ENCODE data around the gene KMT2A.
"Not testable (repeated sequence)": the region's sequence is repeated elsewhere in the genome, so short reads cannot be mapped to it uniquely, and the experiment has no call there.

Gene KMT2A

GRCh38 chr11:118435893-118436624 lies at the start of gene KMT2A:
KMT2A (plus strand) TSS chr11:118436492; CDS start chr11:118436513, 21 bp downstream.
- FAIRE-seq (no peak), DNase-seq (ENCODE audit: low spot score) (peak; percentile 90)

DNA sequence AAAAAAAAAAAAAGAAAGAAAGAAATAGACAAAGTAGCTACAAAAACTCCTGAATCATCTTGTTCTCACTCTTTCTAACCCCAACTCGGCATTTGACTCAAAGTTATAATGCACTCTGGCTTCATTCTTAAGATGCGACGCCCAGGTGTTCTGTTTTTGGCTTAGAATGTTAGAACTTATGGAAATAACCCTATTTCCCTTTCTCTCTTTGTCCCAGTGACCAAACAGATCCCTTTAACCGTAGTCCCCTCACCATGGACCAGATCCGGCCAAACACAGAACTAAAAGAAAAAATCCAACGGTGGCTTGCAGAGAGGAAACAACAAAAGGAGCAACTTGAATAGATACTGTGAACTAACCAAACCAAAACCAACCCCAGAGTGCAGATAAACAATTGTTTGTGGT lies 40.2 kb upstream of the KMT2A start:
- FAIRE-seq, result no peak
- no peak for DNase-seq (ENCODE audit: low spot score)

DNA sequence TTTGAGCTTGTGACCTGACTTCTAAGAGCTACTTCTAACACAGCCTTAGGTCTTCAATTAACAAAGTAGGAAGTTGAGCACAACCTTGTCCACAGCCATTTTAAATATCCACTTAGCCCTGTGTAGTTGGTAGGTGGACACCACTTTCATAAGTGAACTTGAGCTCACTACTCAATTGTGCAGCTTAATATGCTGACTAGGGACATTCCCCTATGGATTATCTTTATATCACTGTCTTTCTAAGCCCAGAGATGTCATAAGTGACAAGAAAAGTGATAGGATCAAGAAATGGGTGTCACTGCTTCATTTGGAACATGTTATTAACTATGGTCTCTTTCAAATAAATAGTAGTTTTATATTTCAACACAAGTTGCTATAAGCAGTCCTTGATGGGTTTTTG lies 38.8 kb upstream of the KMT2A start:
- FAIRE-seq (no peak), DNase-seq (ENCODE audit: low spot score) (no peak)

GRCh38 chr11:118398791-118399559 lies 37.3 kb upstream of the KMT2A start:
- FAIRE-seq (no peak), DNase-seq (ENCODE audit: low spot score) (no peak)

DNA sequence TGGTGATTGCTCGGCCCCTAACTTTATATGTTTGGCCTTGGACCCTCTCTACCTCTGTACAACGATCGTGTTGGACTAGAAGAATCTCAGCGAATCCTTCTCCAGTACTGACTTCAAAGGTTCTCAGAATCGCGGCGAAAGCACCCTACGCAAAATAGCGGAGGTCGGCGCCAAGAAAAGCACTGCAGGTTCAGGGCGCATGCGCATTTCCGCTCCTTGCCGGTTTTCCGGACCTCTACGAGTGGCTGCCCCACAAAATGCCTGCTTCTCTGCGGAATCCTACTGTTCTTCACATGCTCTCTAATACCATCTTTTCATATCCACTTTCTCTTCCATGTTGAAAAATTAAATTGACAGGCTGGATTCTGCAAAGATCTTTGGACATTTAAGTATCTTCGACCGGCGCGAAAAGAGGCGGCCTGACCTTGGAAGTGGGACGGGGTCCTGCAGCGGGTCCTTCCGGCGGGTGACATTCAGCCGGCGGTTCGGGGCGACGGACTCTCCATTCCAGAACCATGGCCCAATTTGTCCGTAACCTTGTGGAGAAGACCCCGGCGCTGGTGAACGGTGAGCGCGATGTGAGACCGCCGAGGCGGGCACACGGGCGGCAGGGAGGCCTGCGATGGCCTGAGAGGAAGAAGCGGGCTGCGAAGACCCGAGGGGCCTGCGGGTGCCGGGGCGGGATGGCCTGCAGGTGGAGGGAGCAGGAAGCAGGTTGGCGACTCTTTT lies 35.0 kb upstream of the KMT2A start, which contains the start of gene ATP5MG:
Gene ATP5MG (plus strand): TSS at position 456 of the 729 bp plus-strand sequence. CDS start 60 bp downstream, at position 516.
- DNase-seq (ENCODE audit: low spot score), result peak; percentile 82
- no peak for FAIRE-seq

- FAIRE-seq, result no peak
- no peak for DNase-seq (ENCODE audit: low spot score)
Measured at GRCh38 chr11:118401880-118402590, 34.3 kb upstream of the KMT2A start.

DNA sequence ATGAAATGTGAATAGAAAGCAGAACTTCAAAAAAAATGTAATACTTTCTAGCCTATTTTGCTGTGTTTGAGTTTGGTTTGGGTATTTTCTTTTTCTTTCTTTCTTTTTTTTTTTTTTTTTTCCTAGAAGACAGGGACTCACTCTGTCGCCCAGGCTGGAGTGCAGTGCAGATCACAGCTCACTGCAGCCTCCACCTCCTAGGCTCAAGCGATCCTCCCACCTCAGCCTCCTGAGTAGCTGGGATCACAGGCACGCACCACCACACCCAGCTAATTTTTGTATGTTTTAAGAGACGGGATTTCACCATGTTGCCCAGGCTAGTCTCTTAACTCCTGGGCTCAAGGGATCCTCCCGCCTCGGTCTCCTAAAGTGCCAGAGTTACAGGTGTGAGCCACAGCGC lies 33.7 kb upstream of the KMT2A start:
- not testable (repeated sequence) for FAIRE-seq; DNase-seq (ENCODE audit: low spot score)

DNA sequence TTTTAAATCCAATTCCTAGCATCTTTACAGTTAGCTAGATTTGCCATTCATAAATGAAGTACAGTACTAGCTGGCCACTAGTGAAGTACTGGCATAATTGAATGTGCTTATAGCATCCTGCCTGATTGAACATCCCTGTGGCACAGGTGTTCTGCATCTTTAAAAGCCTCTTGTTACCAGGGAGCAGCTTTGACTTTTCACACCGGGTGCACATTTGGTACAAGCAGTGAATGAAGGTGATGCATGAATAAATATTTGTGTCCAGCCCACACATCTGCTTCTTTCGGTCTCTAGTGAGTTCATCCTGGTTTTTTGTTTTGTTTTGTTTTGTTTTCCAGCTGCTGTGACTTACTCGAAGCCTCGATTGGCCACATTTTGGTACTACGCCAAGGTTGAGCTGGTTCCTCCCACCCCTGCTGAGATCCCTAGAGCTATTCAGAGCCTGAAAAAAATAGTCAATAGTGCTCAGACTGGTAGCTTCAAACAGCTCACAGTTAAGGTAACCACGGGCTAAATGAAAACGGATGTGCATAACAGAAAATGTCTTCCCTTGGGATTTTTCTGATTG lies 29.6 kb upstream of the KMT2A start:
- FAIRE-seq, result no peak
- no peak for DNase-seq (ENCODE audit: low spot score)

DNA sequence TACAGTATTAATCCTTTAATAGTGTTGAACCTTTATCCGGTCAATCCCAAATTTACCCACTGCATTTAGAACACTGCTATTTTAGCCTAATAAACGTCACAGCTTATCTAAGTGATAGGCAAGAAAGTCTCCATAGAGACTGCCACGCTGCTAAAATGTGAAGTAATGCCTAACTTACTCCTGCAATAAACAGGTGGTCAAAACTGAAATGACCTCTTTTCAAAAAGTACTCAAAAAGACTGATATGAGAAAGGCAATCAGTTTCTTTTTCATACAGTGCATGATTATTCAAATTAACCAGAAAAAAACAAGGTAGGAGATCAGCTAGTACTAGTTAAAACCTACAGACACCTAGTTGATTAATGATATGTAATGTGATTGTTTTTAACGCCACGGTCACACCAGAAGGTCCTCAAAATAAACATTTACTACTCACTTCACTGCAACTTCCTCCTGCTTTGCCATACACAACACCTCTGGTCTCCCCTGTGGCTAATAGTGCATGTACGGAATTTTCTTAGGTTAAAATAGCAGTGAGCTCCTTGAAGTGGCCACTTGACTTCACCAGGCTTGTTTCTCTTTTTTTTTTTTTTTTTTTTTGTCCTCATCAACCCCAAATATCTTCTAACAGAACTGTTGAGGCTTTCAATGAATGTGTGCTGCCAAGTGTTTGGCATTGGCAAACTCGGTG lies 26.1 kb upstream of the KMT2A start:
- FAIRE-seq, result no peak
- DNase-seq (ENCODE audit: low spot score), result no peak

- no peak for FAIRE-seq
Measured at GRCh38 chr11:118411530-118411929, 24.8 kb upstream of the KMT2A start.

DNA sequence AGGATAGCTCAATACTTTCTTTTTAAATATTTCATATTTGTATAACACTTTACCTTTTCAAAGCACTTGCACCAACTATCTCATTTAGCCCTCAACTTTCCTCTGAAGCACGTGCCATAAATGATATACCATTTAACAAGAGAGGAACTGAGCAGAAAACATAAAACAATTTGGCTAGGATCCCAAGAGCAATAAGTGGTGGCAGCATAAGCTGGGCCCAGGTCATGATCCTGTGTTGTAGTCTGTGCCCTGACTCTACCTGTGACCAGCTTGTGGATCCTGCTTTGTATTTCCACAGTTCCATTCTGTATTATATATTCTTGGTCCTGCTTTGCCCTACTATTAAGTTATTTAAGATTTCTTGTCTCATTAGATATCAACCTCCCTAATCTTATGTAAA lies 23.4 kb upstream of the KMT2A start:
- no peak for DNase-seq (ENCODE audit: low spot score)
- FAIRE-seq, result no peak

More at GRCh38 chr11:118411530-118411929, 24.8 kb upstream of the KMT2A start:
- no peak for DNase-seq (ENCODE audit: low spot score)

DNA sequence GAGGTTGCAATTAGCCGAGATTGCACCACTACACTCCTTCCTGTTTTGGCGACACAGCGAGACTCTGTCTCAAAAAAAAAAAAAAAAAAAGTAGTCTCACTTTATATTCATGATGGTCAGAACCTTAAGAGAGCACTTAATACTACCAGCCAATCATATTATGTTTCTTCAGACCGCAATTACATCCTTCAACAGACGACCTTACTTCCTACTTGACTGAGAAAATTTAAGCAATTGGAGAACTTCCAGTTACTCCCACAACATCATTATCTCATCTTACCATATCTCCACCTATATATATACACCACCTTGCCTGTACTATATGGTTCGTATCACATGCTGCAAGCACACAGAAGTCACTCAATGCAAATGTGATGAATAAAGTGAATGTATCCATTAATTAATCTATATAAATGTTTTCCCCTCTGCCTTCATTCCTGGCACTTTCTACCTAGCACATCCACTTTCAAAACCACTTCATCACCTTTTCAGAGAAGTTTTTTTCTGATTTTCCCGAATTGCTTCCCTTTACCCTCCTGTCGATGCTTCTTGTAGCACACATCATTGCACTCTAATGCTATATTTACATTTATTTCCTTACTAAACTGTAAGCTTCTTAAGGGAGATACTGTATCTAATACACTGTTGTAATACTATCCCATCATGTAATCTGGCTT lies 21.1 kb upstream of the KMT2A start:
- no peak for DNase-seq (ENCODE audit: low spot score)
- FAIRE-seq, result no peak

GRCh38 chr11:118415739-118416068 lies 20.6 kb upstream of the KMT2A start:
- FAIRE-seq (no peak), DNase-seq (ENCODE audit: low spot score) (peak; percentile 53)

DNA sequence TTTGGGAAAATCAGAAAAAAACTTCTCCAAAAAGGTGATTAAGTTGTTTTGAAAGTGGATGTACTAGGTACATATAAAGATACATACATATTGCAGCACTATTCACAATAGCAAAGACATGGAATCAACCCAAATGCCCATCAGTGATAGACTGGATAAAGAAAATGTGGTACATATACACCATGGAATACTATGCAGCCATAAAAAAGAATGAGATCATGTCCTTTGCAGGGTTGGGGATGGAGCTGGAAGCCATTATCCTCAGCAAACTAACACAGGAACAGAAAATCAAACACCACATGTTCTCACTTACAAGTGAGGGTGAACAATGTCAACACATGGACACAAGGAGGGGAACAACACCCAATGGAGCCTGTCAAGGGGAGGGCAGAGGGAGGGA lies 19.4 kb upstream of the KMT2A start:
- not testable (repeated sequence) for DNase-seq (ENCODE audit: low spot score)

GRCh38 chr11:118417801-118418200 lies 18.5 kb upstream of the KMT2A start:
- no peak for DNase-seq (ENCODE audit: low spot score)
- no peak for FAIRE-seq

More for the DNA sequence above, 19.4 kb upstream of the KMT2A start:
- FAIRE-seq, result not testable (repeated sequence)

GRCh38 chr11:118418766-118419165 lies 17.5 kb upstream of the KMT2A start:
- DNase-seq (ENCODE audit: low spot score) (no peak), FAIRE-seq (no peak)

GRCh38 chr11:118427707-118428106 lies 8.6 kb upstream of the KMT2A start:
- no peak for FAIRE-seq
- DNase-seq (ENCODE audit: low spot score), result no peak

DNA sequence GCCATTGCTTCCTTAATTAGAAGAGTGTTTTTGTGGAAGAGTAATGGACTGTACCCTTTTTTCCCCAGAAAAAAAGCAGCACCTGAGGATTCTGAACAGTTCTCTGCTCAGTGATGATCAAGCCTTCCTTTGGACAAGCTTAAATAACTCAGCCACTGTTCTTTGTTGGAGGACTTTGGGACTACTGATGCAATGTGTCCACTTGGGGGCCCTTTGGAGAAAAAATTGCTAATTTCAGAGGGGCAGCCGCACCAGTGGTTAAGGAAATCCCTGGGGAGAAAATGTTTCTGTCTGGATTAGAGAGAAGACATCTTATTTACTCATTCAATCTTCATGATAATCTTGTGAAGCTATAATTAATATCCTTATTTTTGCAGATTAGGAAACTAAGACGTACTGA lies 5.3 kb upstream of the KMT2A start:
- no peak for DNase-seq (ENCODE audit: low spot score)
- no peak for FAIRE-seq

DNA sequence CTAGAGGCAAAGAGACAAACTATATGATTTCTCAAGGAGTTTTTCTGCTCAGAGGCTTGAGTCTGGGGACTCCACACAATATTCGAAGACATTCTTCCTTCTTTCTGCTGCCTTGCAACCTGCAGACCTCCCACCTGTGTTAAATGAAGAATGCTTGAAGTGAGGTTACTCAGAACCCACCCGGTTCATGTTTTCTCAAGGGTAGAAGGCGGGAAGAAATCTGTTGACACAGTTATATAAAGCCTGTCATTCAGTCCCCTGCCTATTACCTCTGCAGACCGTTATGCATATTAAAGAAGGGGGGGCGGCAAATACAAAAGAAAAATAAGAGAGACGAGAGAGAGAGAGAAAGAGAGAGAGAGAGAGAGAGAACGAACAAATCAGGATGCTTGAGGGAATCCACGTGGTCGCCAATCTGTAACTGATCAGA lies 2.2 kb upstream of the KMT2A start:
- FAIRE-seq (no peak), DNase-seq (ENCODE audit: low spot score) (no peak)
